Measurements from ENCODE around the gene GANC.
A peak's percentile ranks its signal among the peaks of the same experiment; 100 is the strongest.
"Not testable (repeated sequence)": the region's sequence is repeated elsewhere in the genome, so short reads cannot be mapped to it uniquely, and the experiment has no call there.

Gene GANC, protein sequence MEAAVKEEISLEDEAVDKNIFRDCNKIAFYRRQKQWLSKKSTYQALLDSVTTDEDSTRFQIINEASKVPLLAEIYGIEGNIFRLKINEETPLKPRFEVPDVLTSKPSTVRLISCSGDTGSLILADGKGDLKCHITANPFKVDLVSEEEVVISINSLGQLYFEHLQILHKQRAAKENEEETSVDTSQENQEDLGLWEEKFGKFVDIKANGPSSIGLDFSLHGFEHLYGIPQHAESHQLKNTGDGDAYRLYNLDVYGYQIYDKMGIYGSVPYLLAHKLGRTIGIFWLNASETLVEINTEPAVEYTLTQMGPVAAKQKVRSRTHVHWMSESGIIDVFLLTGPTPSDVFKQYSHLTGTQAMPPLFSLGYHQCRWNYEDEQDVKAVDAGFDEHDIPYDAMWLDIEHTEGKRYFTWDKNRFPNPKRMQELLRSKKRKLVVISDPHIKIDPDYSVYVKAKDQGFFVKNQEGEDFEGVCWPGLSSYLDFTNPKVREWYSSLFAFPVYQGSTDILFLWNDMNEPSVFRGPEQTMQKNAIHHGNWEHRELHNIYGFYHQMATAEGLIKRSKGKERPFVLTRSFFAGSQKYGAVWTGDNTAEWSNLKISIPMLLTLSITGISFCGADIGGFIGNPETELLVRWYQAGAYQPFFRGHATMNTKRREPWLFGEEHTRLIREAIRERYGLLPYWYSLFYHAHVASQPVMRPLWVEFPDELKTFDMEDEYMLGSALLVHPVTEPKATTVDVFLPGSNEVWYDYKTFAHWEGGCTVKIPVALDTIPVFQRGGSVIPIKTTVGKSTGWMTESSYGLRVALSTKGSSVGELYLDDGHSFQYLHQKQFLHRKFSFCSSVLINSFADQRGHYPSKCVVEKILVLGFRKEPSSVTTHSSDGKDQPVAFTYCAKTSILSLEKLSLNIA (N-terminal part only)

DNA sequence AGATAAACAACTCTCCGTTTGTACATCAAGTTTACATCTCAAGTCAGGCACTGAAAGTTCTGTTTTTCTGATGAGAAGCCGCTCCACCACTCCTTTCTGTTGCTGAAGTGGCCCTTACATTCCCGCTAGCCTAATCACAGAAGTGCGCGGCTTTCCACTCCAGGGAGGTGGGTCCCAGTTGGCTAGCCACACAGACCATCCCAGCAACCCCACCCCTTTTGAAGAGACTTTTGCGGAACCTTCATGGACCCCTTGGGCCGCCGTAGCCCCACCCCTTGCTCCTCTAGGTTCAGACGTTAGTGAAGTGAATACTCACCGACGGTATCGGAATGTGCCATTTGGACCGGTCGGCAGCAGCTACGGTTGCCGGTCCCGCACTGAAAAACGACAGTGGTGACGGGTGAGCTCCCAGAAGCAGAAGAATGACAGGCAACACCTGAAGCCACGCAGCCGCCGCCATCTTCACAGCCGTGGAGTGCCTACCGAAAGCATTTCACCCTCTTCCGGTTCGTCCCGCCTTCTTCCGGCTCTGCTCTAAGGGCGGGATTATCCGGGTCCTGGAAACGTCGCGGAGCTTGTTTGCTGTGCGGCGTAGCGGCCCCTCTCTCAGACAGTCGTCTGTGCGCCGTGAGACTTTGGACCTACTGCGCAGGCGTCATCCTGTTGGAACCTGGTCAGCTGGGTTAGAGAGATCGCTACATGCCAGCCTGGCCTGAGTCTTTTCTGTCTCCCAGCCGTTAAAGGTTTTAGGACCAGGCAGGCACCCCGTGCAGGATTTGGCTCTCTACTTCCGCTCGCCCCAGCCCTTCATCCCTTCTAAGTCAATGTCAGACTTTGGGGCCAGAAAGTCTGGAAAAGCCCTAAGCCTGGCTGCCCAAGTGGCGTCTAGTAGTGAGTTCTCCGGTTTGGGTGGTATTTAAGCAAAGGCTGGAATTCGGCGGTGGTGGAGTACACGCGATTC, at the start of gene GANC, which contains the start of gene TMEM87A:
Gene GANC, plus strand, starts transcription at position 263 of the 961 bp plus-strand sequence. CDS start 1,281 bp downstream, outside the sequence.
Gene TMEM87A, minus strand, starts transcription at position 495 of the 961 bp plus-strand sequence. Its CDS starts 35 bp downstream, at position 460.
- DNase-seq (ENCODE audit: low spot score), result peak; percentile 92

DNA sequence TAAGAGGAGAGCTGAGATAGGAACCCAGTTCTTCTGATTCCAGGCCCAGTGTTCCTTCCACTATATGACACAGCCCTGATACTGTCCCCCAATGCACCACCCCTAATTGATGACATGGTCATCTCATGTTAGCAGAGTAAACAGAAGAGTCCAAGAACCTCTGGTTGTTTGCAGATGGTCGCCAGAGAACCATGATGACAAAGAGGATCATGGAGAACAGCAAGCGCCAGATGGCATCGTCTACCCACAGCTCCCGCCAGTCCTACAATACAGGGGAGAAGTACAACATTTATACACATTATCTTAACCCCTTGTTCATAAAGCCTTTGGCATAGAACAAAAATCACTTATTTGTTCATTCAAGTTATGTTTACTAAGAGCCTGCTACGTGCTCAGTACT, 46.4 kb upstream of the GANC start:
- no peak for DNase-seq (ENCODE audit: low spot score)

DNA sequence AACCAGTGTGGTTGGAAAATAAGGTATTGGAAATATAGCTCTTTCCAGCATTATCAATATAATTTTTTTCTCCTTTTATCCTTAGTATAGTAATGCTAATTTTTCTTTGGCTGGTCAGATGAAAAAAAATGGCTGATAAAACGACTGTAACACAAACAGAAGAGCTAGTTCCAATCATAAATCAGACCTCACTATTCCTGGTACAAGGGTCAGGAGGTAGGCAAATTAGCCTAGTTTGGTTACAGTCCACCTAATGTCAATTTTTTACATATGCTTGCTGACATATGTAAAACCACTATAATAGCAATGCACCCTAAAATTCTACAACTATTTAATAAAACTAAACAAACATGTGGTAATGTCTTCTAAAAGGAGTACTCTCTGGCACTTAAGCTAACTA, 45.0 kb upstream of the GANC start:
- no peak for DNase-seq (ENCODE audit: low spot score)

DNA sequence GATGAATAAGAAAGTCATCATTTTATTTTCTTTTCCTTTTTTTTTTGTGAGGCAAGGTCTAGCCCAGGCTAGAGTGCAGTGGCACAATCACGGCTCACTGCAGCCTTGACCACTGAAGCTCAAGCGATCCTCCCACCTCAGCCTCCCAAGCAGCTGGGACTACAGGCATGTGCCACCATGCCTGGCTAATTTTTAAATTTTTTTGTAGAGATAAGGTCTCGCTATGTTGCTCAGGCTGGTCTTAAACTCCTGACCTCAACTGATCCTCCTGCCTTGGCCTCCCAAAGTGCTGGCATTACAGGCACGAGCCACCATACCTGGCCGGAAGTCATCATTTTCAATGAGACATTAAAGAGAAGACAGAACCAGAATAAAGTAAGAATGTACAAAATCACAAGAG, 44.0 kb upstream of the GANC start:
- DNase-seq (ENCODE audit: low spot score), result not testable (repeated sequence)

DNA sequence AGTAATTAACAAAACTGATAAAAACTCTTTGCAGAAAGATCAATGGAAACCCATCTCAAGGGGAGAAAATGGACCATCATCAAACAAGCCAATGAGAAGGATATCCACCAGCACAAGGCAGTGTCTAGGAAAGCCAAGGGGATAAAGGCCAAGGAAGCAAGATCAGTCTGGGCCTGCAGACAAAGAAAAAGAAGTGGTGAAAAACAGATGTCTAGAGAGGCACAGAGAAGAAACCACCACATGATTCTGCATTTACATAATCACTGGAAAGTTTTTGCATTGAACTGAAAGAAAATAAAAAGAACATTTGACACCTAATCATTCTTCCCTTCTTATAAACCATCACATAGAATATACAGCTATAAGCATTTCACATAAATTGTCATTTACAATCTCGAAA, 41.9 kb upstream of the GANC start:
- no peak for DNase-seq (ENCODE audit: low spot score)

DNA sequence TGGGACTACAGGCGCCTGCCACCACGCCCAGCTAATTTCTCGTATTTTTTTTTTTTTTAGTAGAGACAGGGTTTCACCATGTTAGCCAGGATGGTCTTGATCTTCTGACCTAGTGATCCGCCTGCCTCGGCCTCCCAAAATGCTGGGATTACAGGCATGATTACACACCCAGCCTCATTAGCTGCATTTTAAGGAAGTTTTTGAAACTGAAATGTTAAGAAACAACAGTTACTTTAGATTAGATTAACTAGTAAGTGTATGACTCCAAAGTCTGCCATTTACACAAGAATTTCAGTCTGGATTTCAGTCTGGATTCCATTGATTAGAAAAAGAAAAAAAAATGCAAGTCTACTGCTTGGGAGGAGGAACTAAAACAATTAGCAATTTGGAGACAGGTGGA, 40.4 kb upstream of the GANC start:
- no peak for DNase-seq (ENCODE audit: low spot score)

DNA sequence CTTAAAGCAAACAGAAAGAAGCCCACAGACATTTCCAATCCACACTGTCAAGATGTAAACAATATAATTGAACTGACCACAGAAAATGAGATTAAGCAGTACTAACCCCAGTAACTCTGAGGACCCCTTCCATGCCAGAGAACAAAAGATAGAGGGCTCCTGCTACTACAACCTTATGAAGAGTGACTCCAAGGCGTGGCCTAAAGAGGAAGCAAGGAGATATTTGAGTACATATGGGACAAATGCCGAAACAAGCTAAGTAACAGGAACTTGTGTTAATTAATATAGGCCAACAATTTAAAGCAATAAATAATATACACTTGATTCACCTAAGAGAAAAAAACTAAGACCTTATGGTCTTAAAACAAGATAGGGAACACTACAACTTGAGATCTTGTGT, 39.9 kb upstream of the GANC start:
- no peak for DNase-seq (ENCODE audit: low spot score)

DNA sequence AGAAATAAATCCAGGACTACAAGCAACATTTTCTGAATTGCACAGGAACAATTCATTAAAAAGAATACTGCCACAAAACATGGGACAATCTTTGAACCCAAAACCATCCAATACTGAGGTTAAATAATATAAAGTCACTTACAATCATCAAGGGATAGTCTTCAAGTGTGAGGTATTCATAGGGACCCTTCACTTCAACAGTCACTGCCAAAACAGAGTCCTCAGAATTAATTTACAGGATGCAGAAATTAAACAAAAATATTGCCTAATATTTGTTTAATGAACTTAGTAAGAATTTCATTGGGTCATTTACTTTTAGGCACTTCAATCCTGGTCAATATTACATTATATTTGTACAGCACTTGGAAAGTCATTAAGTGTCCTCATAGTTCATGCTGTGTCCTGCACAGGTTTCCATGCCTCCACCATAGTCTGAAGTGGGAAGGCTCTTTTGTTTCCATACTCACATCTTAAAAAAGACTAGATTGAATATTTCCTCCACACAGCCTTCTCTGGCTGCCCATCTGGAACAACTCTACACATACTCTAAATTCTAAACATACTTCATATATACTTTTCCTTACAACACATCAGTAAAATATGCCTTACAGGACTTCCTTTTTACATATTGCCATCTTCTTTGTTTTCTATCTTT, 33.3 kb upstream of the GANC start:
- DNase-seq (ENCODE audit: low spot score), result no peak

DNA sequence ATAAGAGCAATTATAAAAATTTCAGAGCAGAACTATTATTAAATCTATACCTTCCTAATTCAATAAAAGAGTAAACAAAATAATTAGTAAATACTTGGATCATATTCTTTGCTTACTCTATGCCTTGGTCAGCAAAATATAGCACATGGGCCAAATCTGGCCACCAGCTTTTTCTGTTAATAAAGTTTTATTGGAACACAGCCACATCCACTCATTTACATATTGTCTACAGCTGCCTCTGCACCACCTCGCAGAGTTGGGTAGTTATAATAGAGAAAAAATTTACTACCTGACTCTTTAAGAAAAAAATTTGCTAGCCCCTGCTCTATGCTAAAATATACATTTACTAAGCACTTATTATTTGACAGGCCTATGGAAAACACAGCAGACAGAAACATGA, 32.2 kb upstream of the GANC start:
- no peak for DNase-seq (ENCODE audit: low spot score)

DNA sequence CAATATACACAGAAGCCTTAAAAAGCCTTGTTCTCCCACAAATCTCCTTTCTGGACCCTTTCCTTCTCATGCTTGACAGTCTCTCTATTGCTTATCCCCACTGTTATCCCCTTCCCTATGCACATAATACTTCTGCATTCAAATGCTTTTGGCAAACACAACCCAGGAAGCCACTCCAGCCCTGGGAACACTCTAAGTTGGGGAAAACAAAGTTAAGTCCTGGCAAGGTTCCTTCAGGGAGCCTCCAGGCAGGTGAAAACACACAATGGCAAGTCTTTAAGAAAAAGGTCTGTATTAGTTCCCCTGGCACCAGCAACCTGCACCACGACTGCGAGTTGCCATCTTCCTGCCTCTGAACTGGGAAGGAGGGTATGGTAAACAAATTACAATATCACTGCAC, 19.7 kb upstream of the GANC start:
- no peak for DNase-seq (ENCODE audit: low spot score)

DNA sequence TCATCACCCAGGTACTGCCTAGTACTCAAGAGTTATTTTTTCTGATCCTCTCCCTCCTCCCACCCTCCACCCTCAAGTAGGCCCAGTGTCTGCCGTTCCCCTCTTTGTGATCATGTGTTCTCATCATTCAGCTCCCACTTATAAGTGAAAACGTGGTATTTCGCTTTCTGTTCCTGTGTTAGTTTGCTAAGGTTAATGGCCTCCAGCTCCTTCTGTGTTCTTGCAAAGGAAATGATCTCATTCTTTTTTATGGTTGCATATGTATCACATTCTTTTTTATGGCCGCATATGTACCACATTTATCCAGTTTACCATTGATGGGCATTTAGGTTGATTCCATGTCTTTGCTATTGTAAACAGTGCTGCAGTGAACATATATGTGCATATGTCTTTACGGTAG, 8.2 kb upstream of the GANC start:
- DNase-seq (ENCODE audit: low spot score), result no peak

DNA sequence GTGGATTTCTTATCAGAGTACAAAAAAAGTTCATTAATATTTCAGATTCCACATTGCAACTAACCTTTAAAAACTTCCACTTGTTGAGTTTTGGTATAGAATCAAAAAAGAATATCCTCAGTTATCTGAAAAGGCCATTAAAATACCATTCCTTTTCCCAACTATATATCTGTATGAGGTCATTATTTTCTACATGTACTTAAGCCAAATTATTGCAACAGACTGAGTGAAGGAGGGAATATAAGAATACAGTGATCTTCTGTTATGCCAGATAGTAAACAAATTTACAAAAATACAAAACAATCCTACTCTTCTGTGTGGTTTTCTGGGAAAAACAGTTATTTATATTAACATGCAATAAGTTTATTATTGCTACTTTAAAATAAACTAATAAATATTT, 5.7 kb upstream of the GANC start:
- DNase-seq (ENCODE audit: low spot score), result no peak

DNA sequence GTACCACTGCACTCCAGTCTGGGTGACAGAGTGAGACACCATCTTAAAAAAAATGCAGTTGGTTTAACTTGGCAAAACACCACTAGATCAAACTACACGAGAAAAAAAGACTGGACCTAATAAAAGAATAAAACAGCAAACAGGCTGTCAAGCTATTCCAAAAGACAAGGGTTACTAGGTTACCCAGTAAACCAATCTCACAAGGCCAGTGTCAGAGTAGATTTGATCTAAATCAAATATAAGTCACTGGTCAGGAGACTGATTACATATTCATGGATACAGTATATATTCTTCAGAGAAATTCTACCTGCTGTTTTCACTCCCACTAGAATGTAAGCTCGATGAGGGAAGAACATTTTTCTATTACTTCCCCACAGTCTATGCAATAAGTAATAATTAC, 2.5 kb upstream of the GANC start:
- peak; percentile 13 for DNase-seq (ENCODE audit: low spot score)

DNA sequence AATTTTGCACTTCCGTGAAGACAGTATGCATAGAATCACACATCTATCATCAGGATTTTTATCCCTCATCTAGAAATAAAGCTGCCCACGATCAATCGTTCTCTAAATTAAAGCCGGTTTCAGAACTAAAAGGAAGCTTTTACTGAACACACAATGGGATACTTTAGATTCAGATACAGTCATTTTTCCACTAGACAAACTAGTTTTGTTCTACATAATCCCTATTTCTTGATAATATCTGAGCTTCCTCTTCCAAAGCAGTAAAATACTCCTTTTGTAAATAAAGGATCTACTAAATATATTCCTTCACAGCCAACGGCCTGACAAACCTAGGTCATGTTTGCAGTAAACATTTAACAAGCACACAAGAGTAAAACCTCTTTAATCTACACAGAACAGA, 2.0 kb upstream of the GANC start:
- DNase-seq (ENCODE audit: low spot score), result peak; percentile 42

DNA sequence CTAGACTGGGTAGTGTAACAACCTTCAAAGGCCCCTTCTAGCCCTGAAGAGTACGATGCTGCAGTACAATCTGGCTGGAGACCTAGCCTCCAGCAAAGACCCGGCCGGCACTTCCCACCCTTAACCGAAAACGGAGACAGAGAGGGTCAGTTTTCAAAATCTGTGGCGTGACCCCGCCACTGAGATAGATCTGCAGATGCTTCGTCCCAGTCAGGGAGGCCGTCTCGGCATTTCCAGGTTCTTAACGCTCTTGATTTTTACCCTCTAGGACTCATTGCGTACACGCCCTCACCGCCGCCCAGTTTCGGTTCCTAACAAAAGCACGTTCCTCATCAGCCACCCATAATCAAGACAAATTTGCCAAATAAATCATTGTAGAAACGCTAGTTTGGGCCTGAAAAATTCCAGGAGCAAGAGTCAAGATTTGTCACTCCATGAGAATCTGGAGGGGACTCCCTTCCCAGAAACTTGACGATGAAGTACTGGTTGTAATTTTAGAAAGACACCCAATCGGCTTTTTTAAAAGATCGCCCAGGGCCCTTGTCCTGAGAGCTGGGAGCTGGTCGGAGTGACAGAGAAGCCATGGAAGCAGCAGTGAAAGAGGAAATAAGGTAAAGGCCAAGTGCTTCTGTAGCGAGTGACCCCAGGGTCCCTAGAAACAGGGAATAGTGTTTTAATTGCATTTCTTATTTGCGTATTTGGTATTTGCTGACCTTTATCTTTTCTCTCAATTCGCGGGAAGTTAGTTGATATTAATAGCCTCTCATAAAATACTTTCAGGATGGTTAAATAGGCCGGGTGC, 1.1 kb downstream of the GANC start:
- DNase-seq (ENCODE audit: low spot score), result peak; percentile 10

DNA sequence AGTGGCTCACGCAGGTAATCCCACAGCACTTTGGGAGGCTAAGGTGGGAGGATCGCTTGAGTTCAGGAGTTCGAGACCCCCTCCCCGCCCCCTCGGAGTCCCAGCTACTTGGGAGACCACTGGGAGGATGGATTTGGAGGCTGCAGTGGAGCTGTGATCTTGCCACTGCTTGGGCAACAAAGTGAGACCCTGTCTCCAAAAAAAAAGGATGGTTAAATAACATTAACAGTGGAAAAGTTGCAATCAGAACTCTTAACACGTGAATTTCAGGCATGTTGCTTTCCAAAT, 1.6 kb downstream of the GANC start:
- no peak for DNase-seq (ENCODE audit: low spot score)

DNA sequence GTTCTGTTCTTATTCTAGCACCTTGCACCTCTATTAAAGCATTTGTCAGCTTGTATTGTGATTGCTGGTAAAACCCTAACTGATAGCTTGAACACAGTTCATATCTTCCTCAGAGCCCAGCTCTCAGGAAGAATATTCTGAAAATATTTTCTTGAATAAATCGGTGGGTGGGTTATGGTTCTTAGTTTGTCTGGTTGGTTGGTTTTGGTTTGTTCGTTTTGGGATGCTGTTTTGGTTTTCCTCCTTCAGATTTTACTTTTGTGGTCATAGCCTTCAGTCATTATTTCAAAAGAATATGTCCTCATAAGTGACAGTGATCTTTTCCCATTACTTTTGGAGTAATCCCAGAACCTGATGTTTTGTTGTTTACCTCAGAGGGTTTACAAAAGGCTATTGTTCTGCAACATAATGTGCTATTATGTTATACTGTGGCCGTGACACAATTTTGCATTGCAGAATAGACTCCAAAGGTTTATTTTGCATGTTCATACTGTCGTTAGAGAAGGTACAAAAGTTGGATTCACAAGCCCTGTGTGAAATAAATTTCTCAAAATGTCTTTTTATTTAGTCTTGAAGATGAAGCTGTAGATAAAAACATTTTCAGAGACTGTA, 2.9 kb downstream of the GANC start:
- DNase-seq (ENCODE audit: low spot score), result peak; percentile 13

DNA sequence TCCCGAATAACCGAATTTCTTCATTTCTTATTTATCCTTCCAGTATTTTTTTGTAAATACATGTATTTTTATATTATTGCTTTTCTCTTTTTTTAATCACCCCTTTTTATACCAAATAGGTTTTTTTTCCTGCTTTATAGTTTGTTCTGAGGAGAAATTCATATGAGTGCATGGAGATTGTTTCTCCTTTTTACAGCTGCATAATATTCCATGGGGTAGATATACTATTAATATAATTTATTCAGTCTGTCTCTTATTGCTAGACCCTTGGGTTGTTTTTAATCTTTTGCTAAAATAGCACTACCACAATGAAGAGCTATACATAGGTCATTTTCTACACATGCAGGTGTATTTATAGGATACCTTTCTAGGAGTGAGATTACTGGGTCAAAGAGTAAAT, 3.8 kb downstream of the GANC start:
- DNase-seq (ENCODE audit: low spot score), result no peak

DNA sequence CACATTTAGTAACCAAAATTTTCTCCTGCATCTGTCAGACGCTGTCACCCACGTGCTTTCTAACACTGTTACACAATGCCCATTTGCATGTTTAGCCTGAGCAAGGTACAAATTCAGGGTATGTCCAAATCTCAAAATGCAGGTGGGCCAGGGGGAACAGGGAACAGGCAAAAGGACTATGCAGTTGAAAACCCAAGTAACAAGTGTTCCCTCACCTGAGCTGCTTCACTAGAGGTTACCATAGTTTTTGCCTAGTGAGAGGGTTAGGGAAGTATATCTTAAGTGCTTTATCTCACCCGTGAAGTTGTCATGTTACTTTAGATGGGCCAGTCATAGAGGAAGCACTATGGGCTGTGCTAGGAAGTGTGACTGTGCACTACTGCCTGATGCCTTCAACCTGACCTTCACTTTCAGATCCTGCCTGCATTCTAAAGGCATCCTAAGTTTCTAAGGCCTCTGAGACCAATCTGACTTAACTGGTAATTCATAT, 6.3 kb downstream of the GANC start:
- DNase-seq (ENCODE audit: low spot score), result no peak

DNA sequence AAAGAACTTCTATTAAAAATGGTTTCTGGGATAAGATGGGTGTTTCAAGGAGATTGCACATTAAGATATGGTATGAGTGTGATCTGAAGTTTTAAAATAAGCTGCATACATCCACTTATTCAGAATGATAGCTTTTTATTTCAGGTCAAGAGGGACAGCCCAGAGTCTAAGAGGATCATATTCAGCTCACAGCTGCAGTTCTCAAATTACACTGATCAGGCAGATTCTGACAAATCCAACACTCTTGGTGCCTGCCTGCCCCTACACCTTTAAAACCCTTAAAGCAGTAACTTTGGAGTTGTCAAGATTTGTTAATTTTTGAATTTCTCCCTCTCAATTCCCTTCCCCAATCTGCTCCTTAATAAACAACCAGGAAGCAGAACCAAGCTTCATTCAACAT, 9.3 kb downstream of the GANC start:
- no peak for DNase-seq (ENCODE audit: low spot score)
